ENCODE results near the gene NT5DC3. TPM values are rescaled to one million over a fixed set of nuclear protein-coding genes. Genes with fewer than 3 reads are reported as not detected.

The NT5DC3 gene
- total RNA-seq, 1 donor from 2014 or later = 5.2 TPM

GRCh38 chr12:103852498-103852997 is 11.5 kb upstream of the NT5DC3 start:
- Histone ChIP-seq H3K27ac (no peak overlapping the region), H3K27me3 (no peaks in the 10 kb centered on the region), H3K4me3 (no peak overlapping the region), H3K9me3 (no peaks in the 10 kb centered on the region), H3K4me1 (no peaks in the 10 kb centered on the region), H3K36me3 (no peaks in the 10 kb centered on the region)
- intact Hi-C loops (cut with DNase I) = no loop called here
- TF ChIP-seq CTCF (IDR thresholded peaks at IDR 0.05) = no peak
- TF ChIP-seq POLR2AphosphoS5 (IDR thresholded peaks at IDR 0.05; ENCODE audit: insufficient read depth in 1 of 2, low read depth in 1 of 2) = no peak
- no peak for TF ChIP-seq POLR2A (IDR thresholded peaks at IDR 0.05)
- no peak for DNase-seq (ENCODE audit: extremely low spot score in 2 of 2)

GRCh38 chr12:103851127-103851526 is 10.1 kb upstream of the NT5DC3 start:
- Histone ChIP-seq H3K36me3 (no peaks in the 10 kb centered on the region), H3K4me1 (no peaks in the 10 kb centered on the region), H3K9me3 (no peaks in the 10 kb centered on the region), H3K27me3 (no peaks in the 10 kb centered on the region), H3K27ac (no peak overlapping the region), H3K4me3 (no peak overlapping the region)
- DNase-seq (ENCODE audit: extremely low spot score in 2 of 2) = no peak
- TF ChIP-seq POLR2A (IDR thresholded peaks at IDR 0.05) (no peak), POLR2AphosphoS5 (IDR thresholded peaks at IDR 0.05; ENCODE audit: insufficient read depth in 1 of 2, low read depth in 1 of 2) (no peak), CTCF (IDR thresholded peaks at IDR 0.05) (no peak)
- intact Hi-C loops (cut with DNase I) = no loop called here

GRCh38 chr12:103850429-103850828 is 9.4 kb upstream of the NT5DC3 start:
- TF ChIP-seq CTCF (IDR thresholded peaks at IDR 0.05) (no peak), POLR2A (IDR thresholded peaks at IDR 0.05) (no peak), POLR2AphosphoS5 (IDR thresholded peaks at IDR 0.05; ENCODE audit: insufficient read depth in 1 of 2, low read depth in 1 of 2) (no peak)
- Histone ChIP-seq H3K4me1 (no peaks in the 10 kb centered on the region), H3K4me3 (no peak overlapping the region), H3K36me3 (no peaks in the 10 kb centered on the region), H3K9me3 (no peaks in the 10 kb centered on the region), H3K27me3 (no peaks in the 10 kb centered on the region), H3K27ac (no peak overlapping the region)
- intact Hi-C loops (cut with DNase I) = no loop called here
- DNase-seq (ENCODE audit: extremely low spot score in 2 of 2) = no peak

- intact Hi-C loops (cut with DNase I) = no loop called here
- H3K36me3 ChIP-seq = no peaks in the 10 kb centered on the region
- TF ChIP-seq POLR2AphosphoS5 (IDR thresholded peaks at IDR 0.05; ENCODE audit: insufficient read depth in 1 of 2, low read depth in 1 of 2) = peak in 1 of 2 donors; percentile 17
- TF ChIP-seq POLR2A (IDR thresholded peaks at IDR 0.05) = no peak
- H3K4me3 ChIP-seq = no peak overlapping the region
- no peaks in the 10 kb centered on the region for H3K9me3 ChIP-seq
- H3K27ac ChIP-seq = peak overlapping the region; percentile 28
- no peaks in the 10 kb centered on the region for H3K27me3 ChIP-seq
- H3K4me1 ChIP-seq = no peaks in the 10 kb centered on the region
- DNase-seq (ENCODE audit: extremely low spot score in 2 of 2) = no peak
These were observed 8.0 kb upstream of the NT5DC3 start for GRCh38 chr12:103848917-103849491.

GRCh38 chr12:103848143-103848542 is 7.1 kb upstream of the NT5DC3 start:
- Histone ChIP-seq H3K36me3 (no peaks in the 10 kb centered on the region), H3K27me3 (no peaks in the 10 kb centered on the region), H3K9me3 (no peaks in the 10 kb centered on the region), H3K4me3 (no peak overlapping the region), H3K4me1 (no peaks in the 10 kb centered on the region), H3K27ac (no peak overlapping the region)
- DNase-seq (ENCODE audit: extremely low spot score in 2 of 2) = no peak
- intact Hi-C loops (cut with DNase I) = no loop called here
- TF ChIP-seq CTCF (IDR thresholded peaks at IDR 0.05) = no peak
